ENCODE results near the gene RPS8. TPM values are rescaled to one million over a fixed set of nuclear protein-coding genes. Genes with fewer than 3 reads are reported as not detected.

RPS8 gene
- total RNA-seq, 1 donor from 2014 or later, result 4,281 TPM

- H4K20me1 ChIP-seq (ENCODE audit: low read depth), result no peaks in the 10 kb centered on the region
- Mint-ChIP-seq H3K27me3 (ENCODE audit: insufficient read depth, low read depth) (peaks cover 18% of the 10 kb centered on the region), H3K4me3 (peak overlapping the region; percentile 47), H3K9me3 (peaks cover 11% of the 10 kb centered on the region), H3K4me1 (peaks cover 37% of the 10 kb centered on the region), H3K27ac (no peak overlapping the region), H3K36me3 (peaks cover 9% of the 10 kb centered on the region)
- H3F3A ChIP-seq (ENCODE audit: low read depth), result peaks cover 31% of the 10 kb centered on the region
- no peaks in the 10 kb centered on the region for H3K79me2 ChIP-seq (ENCODE audit: low read depth)
- TF ChIP-seq EZH2phosphoT487 (IDR thresholded peaks at IDR 0.05) (no peak), EZH2 (IDR thresholded peaks at IDR 0.05) (no peak), CTCF (IDR thresholded peaks at IDR 0.05) (no peak)
- H3K27me3 ChIP-seq, result no peaks in the 10 kb centered on the region
- H2AFZ ChIP-seq (replicated peaks), result no peak overlapping the region
- no peak overlapping the region for H3K27ac ChIP-seq
- no peaks in the 10 kb centered on the region for H3K9me3 ChIP-seq (ENCODE audit: low read depth)
- H3K9ac ChIP-seq, result no peak overlapping the region
- H3K4me1 ChIP-seq, result peaks cover 19% of the 10 kb centered on the region
- no peak overlapping the region for H3K4me3 ChIP-seq
- no peak for DNase-seq (ENCODE audit: low spot score)
- no peaks in the 10 kb centered on the region for H3K36me3 ChIP-seq
- H3K4me2 ChIP-seq, result no peak overlapping the region
Measured at GRCh38 chr1:44817307-44817706, 42.0 kb downstream of the RPS8 start.

GRCh38 chr1:44817771-44818495 lies 42.6 kb downstream of the RPS8 start:
- H3K4me1 Mint-ChIP-seq, result peaks cover 37% of the 10 kb centered on the region
- peaks cover 9% of the 10 kb centered on the region for H3K36me3 Mint-ChIP-seq
- H4K20me1 ChIP-seq (ENCODE audit: low read depth), result no peaks in the 10 kb centered on the region
- H3K4me3 Mint-ChIP-seq, result peak overlapping the region; percentile 19
- no peak for TF ChIP-seq EZH2phosphoT487 (IDR thresholded peaks at IDR 0.05)
- no peak for TF ChIP-seq CTCF (IDR thresholded peaks at IDR 0.05)
- no peak for TF ChIP-seq EZH2 (IDR thresholded peaks at IDR 0.05)
- peaks cover 18% of the 10 kb centered on the region for H3K27me3 Mint-ChIP-seq (ENCODE audit: insufficient read depth, low read depth)
- H3K27me3 ChIP-seq, result no peaks in the 10 kb centered on the region
- no peak overlapping the region for H3K4me3 ChIP-seq
- H2AFZ ChIP-seq (replicated peaks), result no peak overlapping the region
- H3K27ac ChIP-seq, result no peak overlapping the region
- H3K79me2 ChIP-seq (ENCODE audit: low read depth), result no peaks in the 10 kb centered on the region
- no peaks in the 10 kb centered on the region for H3K9me3 ChIP-seq (ENCODE audit: low read depth)
- peaks cover 17% of the 10 kb centered on the region for H3K4me1 ChIP-seq
- peaks cover 11% of the 10 kb centered on the region for H3K9me3 Mint-ChIP-seq
- H3K4me2 ChIP-seq, result no peak overlapping the region
- no peak for DNase-seq (ENCODE audit: low spot score)
- no peaks in the 10 kb centered on the region for H3K36me3 ChIP-seq
- no peak overlapping the region for H3K9ac ChIP-seq
- peaks cover 31% of the 10 kb centered on the region for H3F3A ChIP-seq (ENCODE audit: low read depth)
- peak overlapping the region; percentile 55 for H3K27ac Mint-ChIP-seq

GRCh38 chr1:44819196-44819607 lies 43.9 kb downstream of the RPS8 start:
- Histone ChIP-seq H3K27me3 (no peaks in the 10 kb centered on the region), H3F3A (ENCODE audit: low read depth) (peaks cover 31% of the 10 kb centered on the region), H3K4me1 (peaks cover 8% of the 10 kb centered on the region), H2AFZ (replicated peaks) (no peak overlapping the region), H3K36me3 (no peaks in the 10 kb centered on the region), H4K20me1 (ENCODE audit: low read depth) (no peaks in the 10 kb centered on the region), H3K9ac (no peak overlapping the region), H3K4me2 (peak overlapping the region; percentile 71), H3K9me3 (ENCODE audit: low read depth) (no peaks in the 10 kb centered on the region), H3K4me3 (peak overlapping the region; percentile 39), H3K27ac (peak overlapping the region; percentile 100), H3K79me2 (ENCODE audit: low read depth) (no peaks in the 10 kb centered on the region)
- H3K27me3 Mint-ChIP-seq (ENCODE audit: insufficient read depth, low read depth), result peaks cover 18% of the 10 kb centered on the region
- H3K36me3 Mint-ChIP-seq, result peaks cover 9% of the 10 kb centered on the region
- H3K4me1 Mint-ChIP-seq, result peaks cover 33% of the 10 kb centered on the region
- peak overlapping the region; percentile 80 for H3K4me3 Mint-ChIP-seq
- DNase-seq (ENCODE audit: low spot score), result peak; percentile 61
- peaks cover 11% of the 10 kb centered on the region for H3K9me3 Mint-ChIP-seq
- TF ChIP-seq CTCF (IDR thresholded peaks at IDR 0.05), result no peak
- no peak for TF ChIP-seq EZH2phosphoT487 (IDR thresholded peaks at IDR 0.05)
- no peak for TF ChIP-seq EZH2 (IDR thresholded peaks at IDR 0.05)
- H3K27ac Mint-ChIP-seq, result peak overlapping the region; percentile 100
